Measurements from ENCODE around the gene ZBTB12.

- TF ChIP-seq CTCF (conservative IDR thresholded peaks at IDR 0.05; ENCODE audit: low read length) (no peak), EZH2phosphoT487 (IDR thresholded peaks at IDR 0.05; ENCODE audit: borderline replicate concordance, low read depth, low read length) (no peak)
These were observed 40.7 kb downstream of the ZBTB12 start for GRCh38 chr6:31861150-31861549.

All from OCI-LY7 (cell line).